ENCODE results near the gene LTBP3. TPM values are rescaled to one million over a fixed set of nuclear protein-coding genes. Genes with fewer than 3 reads are reported as not detected.
A peak's percentile ranks its signal among the peaks of the same experiment; 100 is the strongest.

The LTBP3 gene
- total and polyA plus RNA-seq, 9 of the 15 experiments (the other 6 are each of a cell fraction or from before 2014, with no cell fraction given) = 0.06 to 20.5 (median 4.8) TPM

DNA sequence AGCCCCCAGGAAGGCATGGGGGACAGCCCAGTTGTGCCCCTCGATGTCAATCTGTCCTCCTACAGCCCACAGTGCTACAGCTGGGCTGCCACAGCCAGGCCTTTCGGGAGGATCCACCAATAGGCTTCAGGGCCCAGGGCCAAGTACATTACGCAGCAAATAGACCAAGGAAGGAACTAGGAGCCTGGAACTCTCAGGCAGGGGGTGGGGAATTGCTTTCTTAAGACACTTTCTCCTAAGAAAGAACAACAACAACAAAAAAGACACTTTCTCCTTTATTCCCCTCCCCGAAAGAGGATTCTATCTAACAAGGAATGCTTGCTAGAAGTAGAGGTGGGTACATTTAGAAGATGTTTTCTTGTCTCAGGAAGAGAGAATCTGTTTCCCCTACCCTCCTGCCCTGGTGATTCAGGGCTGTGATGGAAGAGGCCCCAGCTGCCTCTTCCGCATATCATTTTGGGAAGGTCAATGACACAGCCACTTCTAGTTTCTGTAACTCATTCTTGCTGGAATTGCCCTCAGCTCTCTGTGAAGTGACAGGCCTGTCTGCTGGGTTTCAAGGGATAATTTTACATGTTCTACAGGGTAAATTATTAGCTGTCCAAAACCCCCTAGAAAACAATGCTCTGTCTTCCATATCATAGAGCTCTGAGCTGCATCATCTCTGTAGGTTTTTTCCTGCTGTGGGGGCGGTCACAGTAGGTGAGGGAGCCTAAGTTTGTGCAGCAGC, 65.4 kb downstream of the LTBP3 start (continued):
- TF ChIP-seq, protein P1, sequence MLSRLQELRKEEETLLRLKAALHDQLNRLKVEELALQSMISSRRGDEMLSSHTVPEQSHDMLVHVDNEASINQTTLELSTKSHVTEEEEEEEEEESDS (CRISPR knock-in tag; IDR thresholded peaks at IDR 0.05) = no peak
- TF ChIP-seq YY1 (IDR thresholded peaks at IDR 0.05; ENCODE audit: borderline replicate concordance in 1 of 3, control insufficient read depth in 1 of 3, extremely low read depth in 1 of 3, insufficient read depth in 3 of 3, insufficient read length in 1 of 3, insufficient replicate concordance in 2 of 3, low read depth in 1 of 3, low read length in 2 of 3) = peak in 1 of 3 experiments; percentile 66
- TF ChIP-seq, protein P2, sequence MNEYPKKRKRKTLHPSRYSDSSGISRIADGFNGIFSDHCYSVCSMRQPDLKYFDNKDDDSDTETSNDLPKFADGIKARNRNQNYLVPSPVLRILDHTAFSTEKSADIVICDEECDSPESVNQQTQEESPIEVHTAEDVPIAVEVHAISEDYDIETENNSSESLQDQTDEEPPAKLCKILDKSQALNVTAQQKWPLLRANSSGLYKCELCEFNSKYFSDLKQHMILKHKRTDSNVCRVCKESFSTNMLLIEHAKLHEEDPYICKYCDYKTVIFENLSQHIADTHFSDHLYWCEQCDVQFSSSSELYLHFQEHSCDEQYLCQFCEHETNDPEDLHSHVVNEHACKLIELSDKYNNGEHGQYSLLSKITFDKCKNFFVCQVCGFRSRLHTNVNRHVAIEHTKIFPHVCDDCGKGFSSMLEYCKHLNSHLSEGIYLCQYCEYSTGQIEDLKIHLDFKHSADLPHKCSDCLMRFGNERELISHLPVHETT (CRISPR knock-in tag; conservative IDR thresholded peaks at IDR 0.05 in 1 of 2, IDR thresholded peaks at IDR 0.05 in 1 of 2) = no peak
- peak; percentile 79 for TF ChIP-seq EGR1 (conservative IDR thresholded peaks at IDR 0.05)
- TF ChIP-seq MXI1 (IDR thresholded peaks at IDR 0.05; ENCODE audit: low read depth, low read length) = no peak
- TF ChIP-seq SMARCA4 (IDR thresholded peaks at IDR 0.05) = no peak
- TF ChIP-seq, protein P3, sequence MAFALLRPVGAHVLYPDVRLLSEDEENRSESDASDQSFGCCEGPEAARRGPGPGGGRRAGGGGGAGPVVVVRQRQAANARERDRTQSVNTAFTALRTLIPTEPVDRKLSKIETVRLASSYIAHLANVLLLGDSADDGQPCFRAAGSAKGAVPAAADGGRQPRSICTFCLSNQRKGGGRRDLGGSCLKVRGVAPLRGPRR (CRISPR knock-in tag; IDR thresholded peaks at IDR 0.05) = no peak
- TF ChIP-seq SIN3A (IDR thresholded peaks at IDR 0.05; ENCODE audit: borderline replicate concordance in 2 of 2, control insufficient read depth in 1 of 2, low read depth in 2 of 2, low read length in 2 of 2) = no peak
- no peak for TF ChIP-seq NUFIP1 (IDR thresholded peaks at IDR 0.05; ENCODE audit: partially characterized antibody)
- TF ChIP-seq THRAP3 (IDR thresholded peaks at IDR 0.05; ENCODE audit: borderline replicate concordance) = no peak
- TF ChIP-seq TRIM24 (IDR thresholded peaks at IDR 0.05) = no peak
- TF ChIP-seq, protein P4, sequence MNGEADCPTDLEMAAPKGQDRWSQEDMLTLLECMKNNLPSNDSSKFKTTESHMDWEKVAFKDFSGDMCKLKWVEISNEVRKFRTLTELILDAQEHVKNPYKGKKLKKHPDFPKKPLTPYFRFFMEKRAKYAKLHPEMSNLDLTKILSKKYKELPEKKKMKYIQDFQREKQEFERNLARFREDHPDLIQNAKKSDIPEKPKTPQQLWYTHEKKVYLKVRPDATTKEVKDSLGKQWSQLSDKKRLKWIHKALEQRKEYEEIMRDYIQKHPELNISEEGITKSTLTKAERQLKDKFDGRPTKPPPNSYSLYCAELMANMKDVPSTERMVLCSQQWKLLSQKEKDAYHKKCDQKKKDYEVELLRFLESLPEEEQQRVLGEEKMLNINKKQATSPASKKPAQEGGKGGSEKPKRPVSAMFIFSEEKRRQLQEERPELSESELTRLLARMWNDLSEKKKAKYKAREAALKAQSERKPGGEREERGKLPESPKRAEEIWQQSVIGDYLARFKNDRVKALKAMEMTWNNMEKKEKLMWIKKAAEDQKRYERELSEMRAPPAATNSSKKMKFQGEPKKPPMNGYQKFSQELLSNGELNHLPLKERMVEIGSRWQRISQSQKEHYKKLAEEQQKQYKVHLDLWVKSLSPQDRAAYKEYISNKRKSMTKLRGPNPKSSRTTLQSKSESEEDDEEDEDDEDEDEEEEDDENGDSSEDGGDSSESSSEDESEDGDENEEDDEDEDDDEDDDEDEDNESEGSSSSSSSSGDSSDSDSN (IDR thresholded peaks at IDR 0.05; ENCODE audit: borderline replicate concordance in 1 of 2, low read depth in 2 of 2, low read length in 2 of 2) = no peak
- no peak for TF ChIP-seq CBX8 (IDR thresholded peaks at IDR 0.05; ENCODE audit: borderline replicate concordance, extremely low read depth, low read depth, low read length, poor library complexity, severe bottlenecking)
- no peak for TF ChIP-seq RBM15 (IDR thresholded peaks at IDR 0.05; ENCODE audit: insufficient read depth, low read length)
- TF ChIP-seq SMAD1 (IDR thresholded peaks at IDR 0.05; ENCODE audit: low read depth, low read length, partially characterized antibody) = no peak
- TF ChIP-seq DIDO1 (tag; IDR thresholded peaks at IDR 0.05; ENCODE audit: low read depth) = no peak
- TF ChIP-seq CHCHD3 (CRISPR knock-in tag; IDR thresholded peaks at IDR 0.05) = no peak
- no peak for TF ChIP-seq POLR2AphosphoS5 (IDR thresholded peaks at IDR 0.05; ENCODE audit: control insufficient read depth, insufficient read depth, low read depth, low read length)
- TF ChIP-seq, protein P5, sequence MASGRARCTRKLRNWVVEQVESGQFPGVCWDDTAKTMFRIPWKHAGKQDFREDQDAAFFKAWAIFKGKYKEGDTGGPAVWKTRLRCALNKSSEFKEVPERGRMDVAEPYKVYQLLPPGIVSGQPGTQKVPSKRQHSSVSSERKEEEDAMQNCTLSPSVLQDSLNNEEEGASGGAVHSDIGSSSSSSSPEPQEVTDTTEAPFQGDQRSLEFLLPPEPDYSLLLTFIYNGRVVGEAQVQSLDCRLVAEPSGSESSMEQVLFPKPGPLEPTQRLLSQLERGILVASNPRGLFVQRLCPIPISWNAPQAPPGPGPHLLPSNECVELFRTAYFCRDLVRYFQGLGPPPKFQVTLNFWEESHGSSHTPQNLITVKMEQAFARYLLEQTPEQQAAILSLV (tag; IDR thresholded peaks at IDR 0.05) = no peak
- no peak for TF ChIP-seq XRCC3 (IDR thresholded peaks at IDR 0.05)
- TF ChIP-seq RFX7 (CRISPR knock-in tag; IDR thresholded peaks at IDR 0.05) = no peak
- TF ChIP-seq KHSRP (IDR thresholded peaks at IDR 0.05) = no peak
